ENCODE data around the gene CADPS. TPM values are rescaled to one million over a fixed set of nuclear protein-coding genes. Genes with fewer than 3 reads are reported as not detected.

Gene CADPS
- total and polyA plus RNA-seq, 2 experiments from 2014 or later: 49.2 to 63.8 TPM

DNA sequence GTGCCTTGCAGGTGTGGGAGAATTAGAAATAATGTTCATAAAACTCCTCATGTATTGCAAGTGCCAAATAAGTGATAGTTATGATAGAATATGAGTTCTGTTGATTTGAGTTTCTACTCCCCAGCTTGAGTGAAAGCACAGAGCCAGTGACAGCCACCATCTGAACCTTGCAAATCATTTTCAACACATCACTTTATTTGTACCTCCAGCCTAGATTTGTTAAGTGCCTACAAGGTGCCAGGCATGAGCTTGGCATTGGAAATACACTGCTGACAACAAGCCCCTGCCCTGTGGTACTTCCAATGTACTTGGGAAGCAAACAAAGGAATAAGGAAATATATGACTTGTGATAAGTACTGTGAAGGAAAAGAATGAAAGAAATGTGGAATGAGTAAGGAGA, 518.9 kb downstream of the CADPS start:
- no peaks in the 10 kb centered on the region for H3K4me1 ChIP-seq (ENCODE audit: low read depth)
- H3K27me3 ChIP-seq: peaks cover 97% of the 10 kb centered on the region
- no peak for DNase-seq (ENCODE audit: low read depth in 1 of 2, low spot score in 1 of 2)
- H3K36me3 ChIP-seq: no peaks in the 10 kb centered on the region
- TF ChIP-seq CTCF (IDR thresholded peaks at IDR 0.05; ENCODE audit: low read depth, low read length): no peak
- H3K4me3 ChIP-seq: no peak overlapping the region
- H3K27ac ChIP-seq: no peak overlapping the region
- no peaks in the 10 kb centered on the region for H3K9me3 ChIP-seq (ENCODE audit: low read depth)

GRCh38 chr3:62355703-62356102, 519.5 kb downstream of the CADPS start:
- Histone ChIP-seq H3K4me1 (ENCODE audit: low read depth) (no peaks in the 10 kb centered on the region), H3K27me3 (peaks cover 98% of the 10 kb centered on the region), H3K27ac (no peak overlapping the region), H3K36me3 (no peaks in the 10 kb centered on the region), H3K4me3 (no peak overlapping the region), H3K9me3 (ENCODE audit: low read depth) (no peaks in the 10 kb centered on the region)
- TF ChIP-seq CTCF (IDR thresholded peaks at IDR 0.05; ENCODE audit: low read depth, low read length): no peak
- no peak for DNase-seq (ENCODE audit: low read depth in 1 of 2, low spot score in 1 of 2)
